HepG2 (cell line): Measurements from ENCODE around the gene ALDH3B2. TPM values are rescaled to one million over a fixed set of nuclear protein-coding genes. Genes with fewer than 3 reads are reported as not detected.

Experiments used
- ATAC-seq: fragments of 200-7000 bp; cut with Tn5 transposase; 3 replicates; pipeline ENCODE4 v1.9.1; 2020; ENCODE audit warnings: mild to moderate bottlenecking, moderate library complexity
- BruUV-seq: library from RNA; stranded (reverse); fragments of 400-500 nt; replicated peaks from 2 replicates; lab custom pipeline; 2021; lab: Mats Ljungman, UMichigan
- CTCF ChIA-PET: fragments of 300-600 bp; formaldehyde crosslinking; extraction: SDS; loops from one replicate; lab custom pipeline; 2021; ENCODE audit warnings: low total read pairs, inconsistent platforms, low intra/inter-chr PET ratio; lab: Yijun Ruan, JAX
- POLR2A ChIA-PET: fragments of 350-600 bp; sonication (Branson Sonifier 250); formaldehyde crosslinking; loops from one replicate; lab custom pipeline; 2020; ENCODE audit warnings: antibody characterized with exemption, inconsistent platforms; lab: Yijun Ruan, JAX
- DNase-seq: peaks from one replicate; pipeline ENCODE4 v3.0.0-alpha.2; 2015; ENCODE audit warnings: low spot score
- FAIRE-seq: peaks from 3 replicates; lab custom pipeline; 2011; peaks lifted over from hg19 to GRCh38; lab: Jason Lieb, UNC
- H2AFZ ChIP-seq: one replicate; pipeline ENCODE4 v1.6.1; 2011; ENCODE audit warnings: low read length, inconsistent platforms
- H3K27ac ChIP-seq: fragments of 300-600 bp; 3 replicates; pipeline ENCODE4 v1.8.0; 2011; ENCODE audit warnings: mixed run types, mild to moderate bottlenecking, mixed read lengths, low read length, inconsistent platforms; ENCODE audit not compliant: insufficient read depth; ENCODE audit errors: extremely low read length
- H3K27me3 ChIP-seq, 2 experiments: fragments of 200-600 bp in 1 of 2; 2 replicates in 1 of 2; 3 replicates in 1 of 2; pipeline versions ENCODE4 v1.6.0 to v1.8.0; 2011; ENCODE audit warnings: low read length in 2 of 2, mild to moderate bottlenecking in 2 of 2, moderate library complexity in 2 of 2, inconsistent platforms in 1 of 2; ENCODE audit not compliant: insufficient read depth in 2 of 2, control insufficient read depth in 1 of 2
- H3K36me3 ChIP-seq, 2 experiments: fragments of 200-600 bp in 1 of 2; replicated peaks in 1 of 2; 2 replicates in 1 of 2; 3 replicates in 1 of 2; pipeline versions ENCODE4 v1.5.1 to v1.8.0; 2011; ENCODE audit warnings: low read length in 2 of 2, inconsistent platforms in 1 of 2; ENCODE audit not compliant: insufficient read depth in 2 of 2, control insufficient read depth in 1 of 2
- H3K4me1 ChIP-seq: 2 replicates; pipeline ENCODE4 v1.5.1; 2012; ENCODE audit warnings: low read length, inconsistent platforms; ENCODE audit not compliant: insufficient read depth
- H3K4me2 ChIP-seq: 2 replicates; pipeline ENCODE4 v1.6.0; 2011; ENCODE audit warnings: low read depth, low read length, inconsistent platforms
- H3K4me3 ChIP-seq, 3 experiments: fragments of 200-600 bp in 1 of 3; sonication (generic), shearing (Covaris generic) in 1 of 3; replicated peaks in 1 of 3; 2 replicates each; pipeline ENCODE4 v1.5.1; 2011 to 2016; ENCODE audit warnings: low read length in 3 of 3, inconsistent platforms in 2 of 3, low read depth in 2 of 3, mild to moderate bottlenecking in 2 of 3, control low read depth in 1 of 3, mixed read lengths in 1 of 3; ENCODE audit not compliant: insufficient read depth in 1 of 3
- H3K79me2 ChIP-seq: one replicate; pipeline ENCODE4 v1.6.1; 2011; ENCODE audit warnings: low read length, inconsistent platforms; ENCODE audit not compliant: insufficient read depth
- H3K9ac ChIP-seq: 2 replicates; pipeline ENCODE4 v1.6.0; 2011; ENCODE audit warnings: mild to moderate bottlenecking, low read depth, low read length, inconsistent platforms; ENCODE audit not compliant: insufficient read depth
- H3K9me3 ChIP-seq: 2 replicates; pipeline ENCODE4 v1.5.1; 2012; ENCODE audit warnings: mild to moderate bottlenecking, low read length
- H4K20me1 ChIP-seq: 2 replicates; pipeline ENCODE4 v1.6.0; 2011; ENCODE audit warnings: inconsistent platforms, mild to moderate bottlenecking, low read length, moderate library complexity; ENCODE audit not compliant: insufficient read depth
- CHD4 ChIP-seq: fragments of 200-600 bp; sonication (generic); IDR thresholded peaks from 2 replicates; pipeline ENCODE4 v1.7.0; 2017; ENCODE audit warnings: mild to moderate bottlenecking, low read length, borderline replicate concordance
- DBP ChIP-seq: sonication (generic); formaldehyde crosslinking; IDR thresholded peaks from 2 replicates; pipeline ENCODE4 v1.4.0; 2020; ENCODE audit warnings: missing genetic modification reagents; ENCODE audit errors: not compliant biosample characterization
- GFI1 ChIP-seq: sonication (generic); formaldehyde crosslinking; IDR thresholded peaks from 2 replicates; pipeline ENCODE4 v1.5.0; 2020; ENCODE audit warnings: missing genetic modification reagents, mild to moderate bottlenecking, borderline replicate concordance
- HNRNPL ChIP-seq: fragments of 200-400 bp; formaldehyde crosslinking; IDR thresholded peaks from 2 replicates; pipeline ENCODE4 v1.6.1; 2017; ENCODE audit warnings: mild to moderate bottlenecking, low read depth, low read length
- KDM5A ChIP-seq: fragments of 200-600 bp; sonication (generic); IDR thresholded peaks from 2 replicates; pipeline ENCODE4 v1.7.0; 2018; ENCODE audit warnings: antibody characterized with exemption, mild to moderate bottlenecking, low read length, borderline replicate concordance
- NR2C2 ChIP-seq: sonication (generic); formaldehyde crosslinking; IDR thresholded peaks from 2 replicates; pipeline ENCODE4 v1.4.0; 2020; ENCODE audit warnings: missing genetic modification reagents, mild to moderate bottlenecking, moderate library complexity, borderline replicate concordance
- NR2F6 ChIP-seq, 2 experiments: IDR thresholded peaks; 2 replicates each; pipeline ENCODE4 v1.6.1; 2016; ENCODE audit warnings: antibody characterized with exemption in 1 of 2, mild to moderate bottlenecking in 1 of 2
- RAD21 ChIP-seq: fragments of 450-650 bp; formaldehyde crosslinking; IDR thresholded peaks from 2 replicates; pipeline ENCODE4 v1.5.0; 2020; ENCODE audit warnings: mild to moderate bottlenecking
- SKI ChIP-seq: fragments of 450-650 bp; IDR thresholded peaks from one replicate; pipeline ENCODE4 v1.6.1; 2018; ENCODE audit warnings: mild to moderate bottlenecking; ENCODE audit not compliant: partially characterized antibody
- SNRNP70 ChIP-seq: fragments of 200-400 bp; formaldehyde crosslinking; IDR thresholded peaks from 2 replicates; pipeline ENCODE4 v1.6.1; 2017; ENCODE audit warnings: mild to moderate bottlenecking, low read depth, low read length, moderate library complexity
- SP5 ChIP-seq: IDR thresholded peaks from 2 replicates; pipeline ENCODE4 v1.6.1; 2016; ENCODE audit warnings: low read depth, borderline replicate concordance
- SRF ChIP-seq: IDR thresholded peaks from 2 replicates; pipeline ENCODE4 v1.6.1; 2011; ENCODE audit warnings: mild to moderate bottlenecking, low read depth, low read length, moderate library complexity
- TOPORS ChIP-seq: sonication (generic); formaldehyde crosslinking; IDR thresholded peaks from 2 replicates; pipeline ENCODE4 v1.8.0; 2023; ENCODE audit warnings: mild to moderate bottlenecking, missing genetic modification reagents
- ZNF550 ChIP-seq: sonication (generic); formaldehyde crosslinking; IDR thresholded peaks from 2 replicates; pipeline ENCODE4 v1.4.0; 2020; ENCODE audit warnings: mild to moderate bottlenecking, missing genetic modification reagents, borderline replicate concordance
- ZNF660 ChIP-seq: sonication (generic); formaldehyde crosslinking; IDR thresholded peaks from 2 replicates; pipeline ENCODE4 v1.5.1; 2020; ENCODE audit warnings: mild to moderate bottlenecking, low read depth, missing genetic modification reagents, borderline replicate concordance
- ZNF672 ChIP-seq: sonication (generic); formaldehyde crosslinking; IDR thresholded peaks from 2 replicates; pipeline ENCODE4 v1.8.1; 2022; ENCODE audit warnings: missing genetic modification reagents
- ZNF691 ChIP-seq: sonication (generic); formaldehyde crosslinking; IDR thresholded peaks from 2 replicates; pipeline ENCODE4 v1.4.0; 2020; ENCODE audit warnings: missing genetic modification reagents, low read depth, mild to moderate bottlenecking, borderline replicate concordance
- WGBS: methylation state at CpG from one replicate; pipeline ENCODE4 v1.1.6; 2017; ENCODE audit warnings: low lambda C conversion rate; 5-methylcytosine and 5-hydroxymethylcytosine counted together
- in situ Hi-C: cut with HindIII; loops from 2 replicates; pipeline ENCODE4 v1.10.0; 2017; ENCODE audit warnings: low pct_unique_long_range_greater_than_20kb; ENCODE audit not compliant: extremely low pct_ligation_motif_present
- intact Hi-C: fragments of 100-400 bp; cut with micrococcal nuclease; formaldehyde crosslinking; loops from one replicate; pipeline ENCODE4 v1.10.0; 2022; ENCODE audit not compliant: unreplicated experiment
- polyA plus RNA-seq, 8 experiments: library from polyadenylated mRNA; depleted of rRNA in 3 of 8; stranded (reverse) in 7 of 8; unstranded in 1 of 8; fragments of >200 nt; fragmentation: Illumina TruSeq in 4 of 8; extraction: Trizol in 4 of 8; gene quantifications; 2 replicates each; pipeline versions ENCODE4 v1.2.1 to v1.2.3, GENCODE V29; 2011 to 2016; ENCODE audit warnings: low read depth in 4 of 8, missing spikeins in 1 of 8, mixed read lengths in 1 of 8; ENCODE audit not compliant: insufficient read depth in 1 of 8
- total RNA-seq, 5 experiments: library from RNA; depleted of rRNA; stranded (reverse); fragments of >200 nt; fragmentation: Illumina TruSeq; extraction: Trizol; gene quantifications; 2 replicates each; pipeline ENCODE4 v1.2.3, GENCODE V29; 2016; ENCODE audit warnings: low read depth in 1 of 5
- TF ChIP-seq, protein P1 (sequence below): sonication (generic); formaldehyde crosslinking; IDR thresholded peaks from 2 replicates; pipeline ENCODE4 v1.5.0; 2020; ENCODE audit warnings: mild to moderate bottlenecking, missing genetic modification reagents, borderline replicate concordance

The ALDH3B2 gene
- total and polyA plus RNA-seq, 2 of the 13 experiments (the other 11 are each of a cell fraction or from before 2014, with no cell fraction given) = not detected

- TF ChIP-seq, protein P1, sequence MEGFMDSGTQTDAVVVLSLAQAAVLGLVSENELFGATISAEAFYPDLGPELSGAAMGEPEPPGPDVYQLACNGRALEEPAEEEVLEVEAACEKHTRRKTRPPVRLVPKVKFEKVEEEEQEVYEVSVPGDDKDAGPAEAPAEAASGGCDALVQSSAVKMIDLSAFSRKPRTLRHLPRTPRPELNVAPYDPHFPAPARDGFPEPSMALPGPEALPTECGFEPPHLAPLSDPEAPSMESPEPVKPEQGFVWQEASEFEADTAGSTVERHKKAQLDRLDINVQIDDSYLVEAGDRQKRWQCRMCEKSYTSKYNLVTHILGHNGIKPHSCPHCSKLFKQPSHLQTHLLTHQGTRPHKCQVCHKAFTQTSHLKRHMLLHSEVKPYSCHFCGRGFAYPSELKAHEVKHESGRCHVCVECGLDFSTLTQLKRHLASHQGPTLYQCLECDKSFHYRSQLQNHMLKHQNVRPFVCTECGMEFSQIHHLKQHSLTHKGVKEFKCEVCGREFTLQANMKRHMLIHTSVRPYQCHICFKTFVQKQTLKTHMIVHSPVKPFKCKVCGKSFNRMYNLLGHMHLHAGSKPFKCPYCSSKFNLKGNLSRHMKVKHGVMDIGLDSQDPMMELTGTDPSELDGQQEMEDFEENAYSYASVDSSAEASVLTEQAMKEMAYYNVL (CRISPR knock-in tag) = 0 out of 2 replicates have a peak, but pooled peaks have one; percentile 3
- TF ChIP-seq TOPORS (CRISPR knock-in tag) = 0 out of 2 replicates have a peak, but pooled peaks have one; percentile 32
- TF ChIP-seq SP5 = 0 out of 2 replicates have a peak, but pooled peaks have one; percentile 15
- TF ChIP-seq GFI1 (CRISPR knock-in tag) = no peak
- TF ChIP-seq ZNF672 = no peak
- peak; percentile 76 for TF ChIP-seq HNRNPL
Observed at GRCh38 chr11:67633758-67634365, 40.6 kb downstream of the ALDH3B2 start (continued).

DNA sequence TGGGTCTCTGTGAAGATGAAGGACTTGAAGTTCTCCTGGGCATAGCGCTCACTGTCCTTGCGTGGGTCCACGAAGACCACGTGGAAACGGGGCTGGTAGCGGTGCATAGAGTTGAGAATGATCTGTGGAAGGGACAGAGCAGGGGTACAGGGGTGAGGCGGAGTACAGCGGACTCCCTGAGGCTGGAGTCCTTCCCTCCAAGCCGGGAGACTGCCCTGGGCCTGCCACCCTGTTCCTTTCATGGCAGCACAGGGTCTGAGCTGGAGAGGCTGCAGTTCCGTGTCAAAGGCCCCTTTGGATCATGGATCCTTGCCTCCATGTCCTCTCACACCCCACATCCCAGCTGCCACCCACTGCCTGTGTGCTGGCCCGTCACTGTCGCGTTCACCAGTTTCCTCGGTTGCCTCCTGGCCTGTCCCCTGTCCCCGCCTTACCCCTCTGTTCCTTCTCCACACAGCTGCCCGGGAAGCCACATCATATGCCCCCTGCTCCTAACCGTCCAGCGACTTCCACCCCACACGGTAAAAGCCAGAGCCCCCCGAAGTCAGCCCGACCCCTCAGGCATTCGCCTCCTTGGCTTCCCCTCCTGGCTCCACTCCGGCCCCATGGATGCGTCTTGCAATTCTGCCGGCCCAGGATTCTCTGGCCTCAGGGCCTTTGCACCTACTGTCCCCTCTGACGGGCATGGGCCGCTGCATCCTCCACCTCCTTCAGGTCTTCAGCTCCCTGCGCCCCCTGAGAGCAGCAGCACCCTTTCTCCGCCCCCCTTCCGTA is 41.3 kb downstream of the ALDH3B2 start:
- FAIRE-seq (no peak), ATAC-seq (no peak), DNase-seq (no peak)
- ChIA-PET POLR2A (interaction anchor here (1.5 to 4.8 kb wide), 6 partner anchors 10 to 60 kb away, joined by 3 to 52 read pairs (median 12); partner anchors contain the start of gene ACY3), CTCF (interaction anchor here (1.5 kb wide), 1 partner anchor 26 kb away, joined by 4 read pairs; no protein-coding TSS in a partner anchor)
- Histone ChIP-seq H3K79me2 (no peaks in the 10 kb centered on the region), H3K27ac (peak overlapping the region; percentile 84), H3K4me3 (peak overlapping the region in 1 of 3 experiments; percentile 86; a peak in 3 of 6 replicates), H3K27me3 (no peaks in the 10 kb centered on the region; a peak in 2 of 5 replicates), H3K9ac (peak overlapping the region; percentile 58), H2AFZ (no peak overlapping the region), H3K9me3 (no peaks in the 10 kb centered on the region), H3K4me1 (peaks cover 63% of the 10 kb centered on the region), H3K4me2 (peak overlapping the region; percentile 83), H3K36me3 (no peaks in the 10 kb centered on the region), H4K20me1 (no peaks in the 10 kb centered on the region)
- in situ Hi-C loops = no loop called here
- intact Hi-C loops = no loop called here
- no TSS peak for BruUV-seq
- 73% methylated on average over 27 of the region's 30 CpGs for WGBS
- TF ChIP-seq SRF = no peak
- TF ChIP-seq SNRNP70 = no peak
- TF ChIP-seq NR2C2 = no peak
- no peak for TF ChIP-seq NR2F6 (IDR thresholded peaks at IDR 0.05)
- TF ChIP-seq NR2F6 (CRISPR knock-in tag; IDR thresholded peaks at IDR 0.05) = no peak
- peak; percentile 6; the same call in 1 of the 2 replicates for TF ChIP-seq CHD4
- no peak for TF ChIP-seq KDM5A
- no peak for TF ChIP-seq ZNF691 (CRISPR knock-in tag)
- TF ChIP-seq DBP (CRISPR knock-in tag) = no peak
- no peak for TF ChIP-seq RAD21 (CRISPR knock-in tag)
- no peak for TF ChIP-seq ZNF550 (CRISPR knock-in tag)
- TF ChIP-seq ZNF660 (CRISPR knock-in tag) = no peak
- TF ChIP-seq SKI = no peak
